Ishikawa (cell line): ENCODE results near the gene MSANTD1.

Experiments used
- CEBPB ChIP-seq: IDR thresholded peaks from 2 replicates; pipeline ENCODE4 v1.6.1; 2012
- CREB1 ChIP-seq: IDR thresholded peaks from 2 replicates; pipeline ENCODE4 v1.6.1; 2012; ENCODE audit warnings: low read depth
- EGR1 ChIP-seq: IDR thresholded peaks from 2 replicates; pipeline ENCODE4 v1.6.1; 2012
- EP300 ChIP-seq: IDR thresholded peaks from 2 replicates; pipeline ENCODE4 v1.6.1; 2012; ENCODE audit warnings: borderline replicate concordance
- FOXM1 ChIP-seq: IDR thresholded peaks from 2 replicates; pipeline ENCODE4 v1.6.1; 2012; ENCODE audit warnings: low read depth, borderline replicate concordance
- MAX ChIP-seq: IDR thresholded peaks from 2 replicates; pipeline ENCODE4 v1.6.1; 2012
- NFIC ChIP-seq: IDR thresholded peaks from 2 replicates; pipeline ENCODE4 v1.6.1; 2012
- RAD21 ChIP-seq: IDR thresholded peaks from 2 replicates; pipeline ENCODE4 v1.6.1; 2012; ENCODE audit warnings: low read depth
- REST ChIP-seq: IDR thresholded peaks from 2 replicates; pipeline ENCODE4 v1.6.1; 2012; ENCODE audit warnings: low read depth, mild to moderate bottlenecking
- TAF1 ChIP-seq: IDR thresholded peaks from 2 replicates; pipeline ENCODE4 v1.6.1; 2012; ENCODE audit warnings: low read depth, mild to moderate bottlenecking
- TCF12 ChIP-seq: IDR thresholded peaks from 2 replicates; pipeline ENCODE4 v1.6.1; 2012; ENCODE audit warnings: low read depth
- TEAD4 ChIP-seq: IDR thresholded peaks from 2 replicates; pipeline ENCODE4 v1.6.1; 2012
- USF1 ChIP-seq: IDR thresholded peaks from 2 replicates; pipeline ENCODE4 v1.6.1; 2012
- YY1 ChIP-seq: IDR thresholded peaks from 2 replicates; pipeline ENCODE4 v1.6.1; 2012; ENCODE audit warnings: low read depth
- ZBTB7A ChIP-seq: IDR thresholded peaks from 2 replicates; pipeline ENCODE4 v1.6.1; 2012; ENCODE audit warnings: low read depth

Gene MSANTD1

GRCh38 chr4:3296651-3297050 is 47.7 kb downstream of the MSANTD1 start:
- no peak for TF ChIP-seq MAX
- no peak for TF ChIP-seq USF1
- TF ChIP-seq TEAD4 = no peak
- no peak for TF ChIP-seq YY1
- TF ChIP-seq FOXM1 = no peak
- no peak for TF ChIP-seq TAF1
- no peak for TF ChIP-seq EGR1
- no peak for TF ChIP-seq EP300
- no peak for TF ChIP-seq REST
- no peak for TF ChIP-seq NFIC
- TF ChIP-seq RAD21 = no peak
- TF ChIP-seq TCF12 = no peak
- TF ChIP-seq CEBPB = no peak
- TF ChIP-seq ZBTB7A = no peak
- no peak for TF ChIP-seq CREB1

- TF ChIP-seq USF1 (no peak), EGR1 (no peak), MAX (no peak), CEBPB (no peak), CREB1 (no peak), YY1 (no peak), NFIC (no peak), ZBTB7A (no peak)
Measured at GRCh38 chr4:3297066-3297859, 48.3 kb downstream of the MSANTD1 start.

GRCh38 chr4:3299122-3299975 is 50.4 kb downstream of the MSANTD1 start:
- TF ChIP-seq TEAD4 = no peak
- TF ChIP-seq CEBPB = no peak
- TF ChIP-seq CREB1 = no peak
- no peak for TF ChIP-seq FOXM1
- no peak for TF ChIP-seq EP300
- TF ChIP-seq NFIC = no peak
- TF ChIP-seq MAX = no peak
- TF ChIP-seq RAD21 = no peak
- no peak for TF ChIP-seq REST
- no peak for TF ChIP-seq USF1
- no peak for TF ChIP-seq YY1
- TF ChIP-seq TCF12 = no peak
- TF ChIP-seq EGR1 = no peak
- TF ChIP-seq ZBTB7A = no peak
- TF ChIP-seq TAF1 = no peak

GRCh38 chr4:3299976-3300671 is 51.2 kb downstream of the MSANTD1 start:
- TF ChIP-seq TAF1 (no peak), EP300 (no peak), ZBTB7A (no peak), TCF12 (no peak), TEAD4 (no peak), CREB1 (no peak), YY1 (no peak), FOXM1 (no peak), USF1 (no peak), REST (no peak), RAD21 (no peak), CEBPB (no peak), NFIC (no peak), MAX (no peak), EGR1 (no peak)
